Adrenal gland (tissue), 12 donors: Measurements from ENCODE around the gene PSMG3. TPM values are rescaled to one million over a fixed set of nuclear protein-coding genes. Genes with fewer than 3 reads are reported as not detected.

Source experiments
- DNase-seq, 7 donors: peaks; one replicate each; pipeline ENCODE4 v3.0.0-alpha.2; 2019 to 2020
- H3K27ac ChIP-seq, 5 donors: fragments of 200-600 bp; sonication (generic) in 4 of 5; 1 replicate in 3 of 5; 2 replicates in 2 of 5; pipeline versions ENCODE4 v1.5.1 to v1.8.0; 2016 to 2020; ENCODE audit warnings: mild to moderate bottlenecking in 1 of 5
- H3K27me3 ChIP-seq: fragments of 200-600 bp; 2 replicates; pipeline ENCODE4 v1.8.0; 2021
- H3K36me3 ChIP-seq, 2 donors: fragments of 200-600 bp; replicated peaks in 1 of 2; 1 replicate in 1 of 2; 2 replicates in 1 of 2; pipeline versions ENCODE4 v1.5.1 to v1.8.0; 2018 to 2022
- H3K4me1 ChIP-seq, 2 donors: fragments of 200-600 bp; replicated peaks in 1 of 2; 1 replicate in 1 of 2; 2 replicates in 1 of 2; pipeline versions ENCODE4 v1.5.1 to v1.8.0; 2018 to 2021
- H3K4me3 ChIP-seq, 4 donors: fragments of 200-600 bp; sonication (generic) in 3 of 4; one replicate each; pipeline ENCODE4 v1.5.1; 2016 to 2018
- H3K9me3 ChIP-seq, 3 donors: fragments of 200-600 bp; sonication (generic) in 1 of 3; replicated peaks in 1 of 3; 1 replicate in 2 of 3; 2 replicates in 1 of 3; pipeline versions ENCODE4 v1.5.1 to v1.8.0; 2016 to 2021
- POLR2A ChIP-seq, 2 donors: fragments of 450-650 bp; IDR thresholded peaks; one replicate each; pipeline ENCODE4 v1.6.1; 2017; ENCODE audit warnings: antibody characterized with exemption in 2 of 2, mild to moderate bottlenecking in 2 of 2, moderate library complexity in 1 of 2
- WGBS, 4 donors: extraction: QIAGEN DNeasy Blood & Tissue Kit in 2 of 4; methylation state at CpG; one replicate each; pipeline versions ENCODE4 v1.1.5 to v1.1.7; 2013 to 2017; 5-methylcytosine and 5-hydroxymethylcytosine counted together
- intact Hi-C, 2 donors: fragments of 100-400 bp; cut with DNase I; formaldehyde crosslinking; loops; one replicate each; pipeline versions ENCODE4 v1.14.1 to v1.15.0; 2022 to 2023
- polyA plus RNA-seq, 3 donors: library from polyadenylated mRNA; stranded (reverse); fragments of 200-250 nt in 2 of 3; fragments of 350-450 nt in 1 of 3; fragmentation: Illumina TruSeq in 1 of 3; extraction: RNeasy Lipid Tissue Mini Kit (QIAGEN cat#74804) in 1 of 3; gene quantifications; one replicate each; pipeline ENCODE4 v1.2.3, GENCODE V29; 2013 to 2014
- total RNA-seq, 9 donors: library from RNA; depleted of rRNA in 4 of 9; stranded (reverse); fragments of >200 nt in 4 of 9; fragments of 120-200 nt in 1 of 9; fragmentation: NEBNext Ultra II Directional in 1 of 9; extraction: Animal tissue kit (Norgen Biotek cat#: 25700) in 1 of 9; gene quantifications; one replicate each; pipeline versions ENCODE4 v1.1.0 to v1.2.4, GENCODE V29; 2013 to 2023
- TF ChIP-seq, protein P1 (sequence below), 6 experiments: fragments of 450-650 bp in 4 of 6; fragments of 200-600 bp in 2 of 6; sonication (generic) in 1 of 6; IDR thresholded peaks; 1 replicate in 5 of 6; 2 replicates in 1 of 6; pipeline versions ENCODE4 v1.5.1 to v1.8.0; 2016 to 2021; ENCODE audit warnings: antibody characterized with exemption in 6 of 6, mild to moderate bottlenecking in 2 of 6, moderate library complexity in 1 of 6
- donor health status: healthy with polysubstance abuse.
- donor health status: Bipolar disorder and iron deficiency.
- donor health status: DM: yes; HTN: yes; CAD: no.
- donor health status: DM: no; HTN: no; CAD: no.
- donor health status: DM: no; HTN: no; CAD: no.
- donor health status: DM: yes; HTN: yes; CAD: no.

The PSMG3 gene
- total and polyA plus RNA-seq, 12 donors = 17.3 to 82.7 (median 34.8) TPM

DNA sequence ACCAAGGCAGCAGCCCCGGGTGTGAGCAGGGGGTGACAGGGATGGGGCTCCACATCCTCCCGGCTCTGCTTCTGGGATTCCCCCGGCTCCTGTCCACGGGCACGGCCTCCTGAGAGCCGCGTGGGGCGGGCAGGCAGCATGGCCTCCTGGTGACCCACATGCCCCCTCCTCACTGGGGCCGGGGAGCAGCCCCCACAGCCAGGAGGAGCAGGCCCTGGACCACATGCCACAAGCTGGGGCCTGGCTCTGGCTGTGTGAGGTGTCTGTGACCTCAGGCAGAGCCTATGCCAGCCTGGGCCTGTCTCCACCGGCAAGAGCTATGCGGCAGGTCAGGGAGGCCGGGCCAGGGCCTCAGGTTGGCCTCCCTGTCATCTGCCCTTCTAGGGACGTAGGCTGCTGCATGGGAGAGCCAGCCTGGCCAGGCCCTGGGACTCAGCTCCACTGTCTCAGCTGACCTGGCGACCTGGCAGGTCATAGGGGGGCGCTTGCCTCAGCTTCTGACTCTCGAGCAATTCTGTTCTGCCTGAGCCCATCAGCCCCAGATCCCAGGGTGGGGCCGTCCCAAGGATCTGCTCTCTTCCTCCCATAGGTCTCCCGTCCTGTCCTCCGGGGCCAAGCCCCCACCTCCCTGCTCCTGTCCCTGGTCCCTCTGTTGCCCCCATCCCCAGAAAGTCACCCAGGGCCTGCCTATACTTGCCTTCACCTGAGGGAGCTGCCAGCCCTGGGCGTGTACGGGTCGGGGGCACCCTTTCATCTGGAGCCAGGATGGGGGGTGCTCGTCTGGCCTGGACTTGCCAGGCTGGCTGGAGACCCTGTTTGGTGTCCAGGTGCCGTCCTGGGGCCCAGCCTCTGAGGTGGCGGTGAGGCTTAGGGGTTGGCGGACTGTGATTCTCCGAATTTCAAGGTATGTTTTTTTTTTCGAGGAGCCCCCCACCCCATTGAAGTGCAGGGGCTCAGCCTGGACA lies 9.9 kb downstream of the PSMG3 start:
- no peak for DNase-seq
- Histone ChIP-seq H3K36me3 (no peaks in the 10 kb centered on the region), H3K27ac (no peak overlapping the region), H3K27me3 (no peaks in the 10 kb centered on the region), H3K9me3 (no peaks in the 10 kb centered on the region), H3K4me3 (no peak overlapping the region), H3K4me1 (peaks cover 0 to 8% of the 10 kb centered on the region in 2 donors)
- 72 to 83% (median 81%) methylated on average over 8 to 28 of the region's 28 CpGs for WGBS, 4 donors
- no peak for TF ChIP-seq POLR2A (IDR thresholded peaks at IDR 0.05)
- TF ChIP-seq, protein P1, sequence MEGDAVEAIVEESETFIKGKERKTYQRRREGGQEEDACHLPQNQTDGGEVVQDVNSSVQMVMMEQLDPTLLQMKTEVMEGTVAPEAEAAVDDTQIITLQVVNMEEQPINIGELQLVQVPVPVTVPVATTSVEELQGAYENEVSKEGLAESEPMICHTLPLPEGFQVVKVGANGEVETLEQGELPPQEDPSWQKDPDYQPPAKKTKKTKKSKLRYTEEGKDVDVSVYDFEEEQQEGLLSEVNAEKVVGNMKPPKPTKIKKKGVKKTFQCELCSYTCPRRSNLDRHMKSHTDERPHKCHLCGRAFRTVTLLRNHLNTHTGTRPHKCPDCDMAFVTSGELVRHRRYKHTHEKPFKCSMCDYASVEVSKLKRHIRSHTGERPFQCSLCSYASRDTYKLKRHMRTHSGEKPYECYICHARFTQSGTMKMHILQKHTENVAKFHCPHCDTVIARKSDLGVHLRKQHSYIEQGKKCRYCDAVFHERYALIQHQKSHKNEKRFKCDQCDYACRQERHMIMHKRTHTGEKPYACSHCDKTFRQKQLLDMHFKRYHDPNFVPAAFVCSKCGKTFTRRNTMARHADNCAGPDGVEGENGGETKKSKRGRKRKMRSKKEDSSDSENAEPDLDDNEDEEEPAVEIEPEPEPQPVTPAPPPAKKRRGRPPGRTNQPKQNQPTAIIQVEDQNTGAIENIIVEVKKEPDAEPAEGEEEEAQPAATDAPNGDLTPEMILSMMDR (IDR thresholded peaks at IDR 0.05) = no peak
- intact Hi-C loops = no loop called here

DNA sequence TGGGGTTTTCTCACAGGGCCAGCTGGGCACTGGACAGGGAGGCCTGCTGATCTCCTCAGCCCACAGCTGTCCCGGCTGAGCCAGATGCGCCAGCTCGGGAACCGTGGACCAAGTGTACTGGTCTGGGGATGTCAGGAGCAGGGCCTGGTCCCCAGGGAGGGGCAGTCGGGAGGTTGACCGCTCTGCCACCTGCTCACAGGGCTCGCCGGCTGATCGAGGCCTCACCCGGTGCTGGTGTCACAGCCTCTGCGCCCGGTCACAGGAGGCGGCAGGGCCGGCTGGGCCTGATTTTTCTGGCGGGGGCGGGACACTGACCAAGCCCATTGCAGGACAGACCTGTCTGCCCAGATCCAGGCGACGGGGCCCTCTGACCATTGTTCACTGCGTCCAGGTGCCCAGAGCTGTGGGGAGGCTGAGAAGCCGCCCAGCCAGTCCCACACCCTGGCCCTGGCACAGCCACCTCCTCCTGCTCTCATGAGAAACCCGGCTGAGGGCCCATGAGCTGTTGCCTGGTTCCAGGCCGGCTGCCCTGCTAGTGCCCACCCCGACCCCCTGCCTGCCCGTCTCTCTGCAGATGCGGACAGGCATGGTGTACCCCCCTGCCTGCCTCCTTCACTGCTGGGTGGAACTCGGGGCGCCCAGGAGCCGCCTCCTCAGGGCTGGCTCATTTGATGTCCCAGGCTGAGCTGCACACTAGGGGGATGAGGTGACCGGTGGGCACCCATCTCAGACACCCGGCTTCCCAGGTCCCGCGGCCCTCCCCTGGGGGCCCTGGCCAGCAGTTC lies 10.8 kb downstream of the PSMG3 start:
- DNase-seq = no peak
- 69 to 93% (median 84%) methylated on average over 6 to 32 of the region's 32 CpGs for WGBS, 4 donors
- H3K27ac ChIP-seq = no peak overlapping the region
- TF ChIP-seq, protein P1 (IDR thresholded peaks at IDR 0.05) = no peak
- no peak for TF ChIP-seq POLR2A (IDR thresholded peaks at IDR 0.05)
- H3K4me3 ChIP-seq = no peak overlapping the region
- H3K9me3 ChIP-seq = no peaks in the 10 kb centered on the region
- no peaks in the 10 kb centered on the region for H3K27me3 ChIP-seq
- H3K36me3 ChIP-seq = no peaks in the 10 kb centered on the region
- intact Hi-C loops = no loop called here
- peaks cover 0 to 8% of the 10 kb centered on the region in 2 donors for H3K4me1 ChIP-seq

DNA sequence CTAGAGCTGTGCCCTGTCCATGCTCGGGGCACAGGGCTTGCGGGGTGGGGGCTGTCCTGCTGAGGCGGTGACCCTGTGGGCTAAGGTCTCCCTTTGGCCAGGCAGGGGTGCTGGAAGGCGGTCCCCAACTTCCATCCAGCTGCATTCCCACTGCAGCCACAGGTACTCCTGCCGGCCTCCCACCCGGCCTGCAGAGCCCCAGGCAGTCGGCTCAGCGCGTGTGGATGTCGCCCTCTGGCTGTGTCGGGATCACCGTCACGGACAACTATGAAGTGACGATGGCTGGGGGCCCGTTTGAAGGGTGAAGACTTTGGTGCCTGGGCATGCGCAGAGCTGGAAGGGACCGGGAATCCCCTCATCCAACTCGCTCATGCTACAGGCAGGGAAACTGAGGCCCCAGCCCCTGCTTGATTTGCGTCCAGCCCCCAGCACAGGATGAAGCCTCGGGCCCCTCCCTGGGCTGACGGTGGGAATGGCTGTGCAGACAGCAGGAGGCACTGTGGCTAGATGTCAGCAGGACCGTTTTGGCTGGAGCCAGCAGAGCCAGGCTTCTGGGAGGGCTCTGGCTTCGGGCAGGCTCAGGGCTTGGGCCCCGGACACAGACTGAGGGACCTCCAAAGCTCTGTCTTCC lies 11.5 kb downstream of the PSMG3 start:
- no peaks in the 10 kb centered on the region for H3K27me3 ChIP-seq
- WGBS, 4 donors = 59 to 92% (median 69%) methylated on average over 2 to 24 of the region's 24 CpGs
- H3K9me3 ChIP-seq = no peaks in the 10 kb centered on the region
- no peak overlapping the region for H3K4me3 ChIP-seq
- H3K4me1 ChIP-seq = peaks cover 0 to 8% of the 10 kb centered on the region in 2 donors
- DNase-seq = no peak
- no peak for TF ChIP-seq POLR2A (IDR thresholded peaks at IDR 0.05)
- no peak overlapping the region for H3K27ac ChIP-seq
- no peaks in the 10 kb centered on the region for H3K36me3 ChIP-seq
- intact Hi-C loops = no loop called here

DNA sequence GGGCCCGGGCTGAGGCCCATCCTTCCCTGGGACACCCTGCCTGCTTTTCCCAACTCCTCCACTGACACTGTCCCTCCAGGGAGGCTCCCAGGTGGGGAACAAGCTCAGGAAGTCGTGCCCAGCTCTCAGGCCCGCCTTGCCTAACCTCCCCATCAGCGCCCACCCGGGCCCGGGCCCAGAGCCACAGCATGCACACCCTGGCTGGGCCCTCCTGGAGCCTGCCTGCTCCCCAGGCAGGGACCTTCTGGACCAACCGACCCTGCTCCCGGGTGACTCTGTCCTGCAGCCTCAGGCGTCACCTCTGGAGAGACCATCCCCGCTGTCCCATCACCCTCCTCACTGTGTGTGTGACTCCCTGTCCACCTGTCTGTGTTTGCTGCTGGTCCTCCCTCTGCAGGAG lies 12.1 kb downstream of the PSMG3 start:
- Histone ChIP-seq H3K4me1 (peaks cover 0 to 8% of the 10 kb centered on the region in 2 donors), H3K36me3 (no peaks in the 10 kb centered on the region), H3K27me3 (no peaks in the 10 kb centered on the region), H3K9me3 (no peaks in the 10 kb centered on the region), H3K27ac (no peak overlapping the region), H3K4me3 (no peak overlapping the region)
- intact Hi-C loops = no loop called here
- no peak for DNase-seq
- 79 to 93% (median 86%) methylated on average over 4 to 10 of the region's 10 CpGs for WGBS, 4 donors
- no peak for TF ChIP-seq POLR2A (IDR thresholded peaks at IDR 0.05)

DNA sequence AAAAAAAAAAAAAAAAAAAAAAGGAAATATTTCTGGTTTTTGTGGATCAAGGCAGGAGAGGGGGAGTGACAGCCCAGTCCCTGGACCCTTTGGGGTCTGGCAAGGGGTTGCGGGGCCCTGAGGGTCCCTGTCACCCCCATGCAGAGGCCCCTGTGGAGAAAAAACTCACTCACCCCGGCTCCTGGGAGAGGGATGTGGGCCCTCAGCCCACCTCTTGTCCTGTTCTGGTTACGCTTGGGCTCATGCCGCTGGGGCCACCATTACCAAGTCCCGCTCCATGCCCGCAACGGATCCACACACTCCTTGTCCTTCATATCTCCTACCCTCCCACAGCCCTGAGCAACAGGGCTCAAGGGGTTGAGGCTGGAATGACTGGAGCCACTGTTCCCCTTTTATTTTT lies 12.8 kb downstream of the PSMG3 start:
- H3K27ac ChIP-seq = no peak overlapping the region
- DNase-seq = no peak
- intact Hi-C loops = no loop called here
- TF ChIP-seq, protein P1 (IDR thresholded peaks at IDR 0.05) = no peak
- no peak for TF ChIP-seq POLR2A (IDR thresholded peaks at IDR 0.05)
- no peaks in the 10 kb centered on the region for H3K27me3 ChIP-seq
- H3K36me3 ChIP-seq = no peaks in the 10 kb centered on the region
- H3K4me1 ChIP-seq = peaks cover 0 to 8% of the 10 kb centered on the region in 2 donors
- no peaks in the 10 kb centered on the region for H3K9me3 ChIP-seq
- 92 to 95% (median 93%) methylated on average over 7 of the region's 7 CpGs for WGBS, 4 donors
- no peak overlapping the region for H3K4me3 ChIP-seq
